ENCODE measurements around the gene CGB2. TPM values are rescaled to one million over a fixed set of nuclear protein-coding genes. Genes with fewer than 3 reads are reported as not detected.
"Not testable (repeated sequence)": the region's sequence is repeated elsewhere in the genome, so short reads cannot be mapped to it uniquely, and the experiment has no call there.

CGB2 gene
- total and polyA plus RNA-seq, 10 donors, result not detected

GRCh38 chr19:49073514-49074378, 42.1 kb downstream of the CGB2 start:
- intact Hi-C loops (cut with DNase I; ENCODE audit: low total_unique reads), result no loop called here
- Histone ChIP-seq H3K4me3 (no peak overlapping the region), H3K4me1 (peaks cover 0 to 16% (median 6%) of the 10 kb centered on the region in 6 donors), H3K27me3 (replicated peaks in 1 of 7) (peaks cover 0 to 82% (median 52%) of the 10 kb centered on the region in 7 donors), H3K27ac (no peak overlapping the region), H3K36me3 (no peaks in the 10 kb centered on the region), H3K9me3 (peaks cover 0 to 4% (median 0%) of the 10 kb centered on the region in 8 donors)
- WGBS, 5 donors, result 62 to 68% (median 64%) methylated on average over 22 to 23 of the region's 23 CpGs
- TF ChIP-seq POLR2A (IDR thresholded peaks at IDR 0.05) (no peak), CTCF (IDR thresholded peaks at IDR 0.05 in 8 of 11, conservative IDR thresholded peaks at IDR 0.05 in 3 of 11) (peak in 1 of 11 experiments; percentile 14), POLR2AphosphoS5 (IDR thresholded peaks at IDR 0.05) (no peak)
- no peak for DNase-seq

GRCh38 chr19:49074869-49075268, 43.2 kb downstream of the CGB2 start:
- H3K9me3 ChIP-seq; intact Hi-C loops (cut with DNase I; ENCODE audit: low total_unique reads); H3K27ac ChIP-seq; H3K4me3 ChIP-seq; H3K36me3 ChIP-seq: not testable (repeated sequence)
- WGBS, 5 donors, result 15 to 27% (median 23%) methylated on average over 7 to 9 of the region's 9 CpGs
- Histone ChIP-seq H3K4me1 (peaks cover 0 to 16% (median 6%) of the 10 kb centered on the region in 6 donors), H3K27me3 (replicated peaks in 1 of 7) (peaks cover 0 to 70% (median 42%) of the 10 kb centered on the region in 7 donors)
- TF ChIP-seq CTCF (IDR thresholded peaks at IDR 0.05 in 8 of 11, conservative IDR thresholded peaks at IDR 0.05 in 3 of 11), result peak; percentile 43 to 75 (median 63)
- DNase-seq, result peak; percentile 78

- WGBS, 5 donors, result 70 to 91% (median 89%) methylated on average over 4 of the region's 4 CpGs
- no peak for DNase-seq
- H3K27me3 ChIP-seq (replicated peaks in 1 of 7), result peaks cover 0 to 15% (median 0%) of the 10 kb centered on the region in 7 donors
- no peaks in the 10 kb centered on the region for H3K9me3 ChIP-seq
- TF ChIP-seq POLR2AphosphoS5 (IDR thresholded peaks at IDR 0.05) (no peak), CTCF (IDR thresholded peaks at IDR 0.05 in 8 of 11, conservative IDR thresholded peaks at IDR 0.05 in 3 of 11) (no peak), POLR2A (IDR thresholded peaks at IDR 0.05) (no peak)
- H3K36me3 ChIP-seq, result no peaks in the 10 kb centered on the region
- H3K4me3 ChIP-seq, result no peak overlapping the region
- no peak overlapping the region for H3K27ac ChIP-seq
- H3K4me1 ChIP-seq, result peaks cover 3 to 10% (median 7%) of the 10 kb centered on the region in 6 donors
- intact Hi-C loops (cut with DNase I; ENCODE audit: low total_unique reads), result no loop called here
These were observed 48.7 kb downstream of the CGB2 start for GRCh38 chr19:49080392-49080791.

GRCh38 chr19:49081273-49081672, 49.6 kb downstream of the CGB2 start:
- peaks cover 0 to under 1% (median 0%) of the 10 kb centered on the region in 6 donors for H3K36me3 ChIP-seq
- peaks cover 0 to 7% (median 0%) of the 10 kb centered on the region in 7 donors for H3K27me3 ChIP-seq (replicated peaks in 1 of 7)
- intact Hi-C loops (cut with DNase I; ENCODE audit: low total_unique reads), result no loop called here
- no peak for DNase-seq
- 50 to 86% (median 83%) methylated on average over 1 of the region's 1 CpG for WGBS, 5 donors
- H3K4me1 ChIP-seq, result peaks cover 5 to 17% (median 13%) of the 10 kb centered on the region in 6 donors
- no peaks in the 10 kb centered on the region for H3K9me3 ChIP-seq
- TF ChIP-seq POLR2AphosphoS5 (IDR thresholded peaks at IDR 0.05) (no peak), POLR2A (IDR thresholded peaks at IDR 0.05) (no peak), CTCF (IDR thresholded peaks at IDR 0.05 in 8 of 11, conservative IDR thresholded peaks at IDR 0.05 in 3 of 11) (no peak)
- no peak overlapping the region for H3K4me3 ChIP-seq
- H3K27ac ChIP-seq, result no peak overlapping the region
